Nephron (organoid): Measurements from ENCODE around the gene PRM2.

ENCODE experiments used
- H3K27ac Mint-ChIP-seq, 3 experiments: 2 replicates each; pipeline ENCODE4 v1.8.0; 2020; ENCODE audit warnings: mixed read lengths in 3 of 3, mild to moderate bottlenecking in 2 of 3, moderate library complexity in 1 of 3
- H3K27me3 Mint-ChIP-seq: 2 replicates; pipeline ENCODE4 v1.8.0; 2021; ENCODE audit warnings: low read depth, mild to moderate bottlenecking, moderate library complexity, mixed read lengths
- H3K36me3 Mint-ChIP-seq: 2 replicates; pipeline ENCODE4 v1.8.0; 2020; ENCODE audit warnings: low read depth, mixed read lengths
- H3K4me1 Mint-ChIP-seq: 2 replicates; pipeline ENCODE4 v1.8.0; 2020; ENCODE audit warnings: mixed read lengths
- H3K4me3 Mint-ChIP-seq, 3 experiments: 2 replicates each; pipeline ENCODE4 v1.8.0; 2020; ENCODE audit warnings: mild to moderate bottlenecking in 3 of 3, mixed read lengths in 3 of 3, moderate library complexity in 2 of 3
- H3K9me3 Mint-ChIP-seq: 2 replicates; pipeline ENCODE4 v1.8.0; 2020; ENCODE audit warnings: mixed read lengths
- CTCF ChIP-seq, 3 experiments: fragments of 200-600 bp; sonication (generic); IDR thresholded peaks; one replicate each; pipeline ENCODE4 v1.5.0; 2021; ENCODE audit warnings: antibody characterized with exemption in 3 of 3; ENCODE audit not compliant: unreplicated experiment in 3 of 3

The PRM2 gene

GRCh38 chr16:11229432-11229831 is 46.8 kb downstream of the PRM2 start:
- H3K27ac Mint-ChIP-seq: no peak overlapping the region
- H3K9me3 Mint-ChIP-seq: no peaks in the 10 kb centered on the region
- no peaks in the 10 kb centered on the region for H3K36me3 Mint-ChIP-seq
- no peak overlapping the region for H3K4me3 Mint-ChIP-seq
- peaks cover 4% of the 10 kb centered on the region for H3K27me3 Mint-ChIP-seq
- no peak for TF ChIP-seq CTCF (IDR thresholded peaks at IDR 0.05; ENCODE audit: unreplicated experiment in 3 of 3)
- peaks cover 5% of the 10 kb centered on the region for H3K4me1 Mint-ChIP-seq

- no peak for TF ChIP-seq CTCF (IDR thresholded peaks at IDR 0.05; ENCODE audit: unreplicated experiment in 3 of 3)
- no peaks in the 10 kb centered on the region for H3K36me3 Mint-ChIP-seq
- peaks cover under 1% of the 10 kb centered on the region for H3K4me1 Mint-ChIP-seq
- H3K27me3 Mint-ChIP-seq: peaks cover 11% of the 10 kb centered on the region
- H3K27ac Mint-ChIP-seq: no peak overlapping the region
- no peak overlapping the region for H3K4me3 Mint-ChIP-seq
- no peaks in the 10 kb centered on the region for H3K9me3 Mint-ChIP-seq
Observed at GRCh38 chr16:11225677-11226549, 50.4 kb downstream of the PRM2 start.
